Myocyte (in vitro differentiated cells): Measurements from ENCODE around the gene CHI3L1. TPM values are rescaled to one million over a fixed set of nuclear protein-coding genes. Genes with fewer than 3 reads are reported as not detected.

Experiments used
- DNase-seq: peaks from one replicate; pipeline ENCODE4 v3.0.0-alpha.2; 2012; ENCODE audit warnings: low read depth
- total RNA-seq: library from RNA; depleted of rRNA; stranded (reverse); fragments of >200 nt; gene quantifications from 2 replicates; pipeline ENCODE4 v1.2.3, GENCODE V29; 2014

CHI3L1 gene
- total RNA-seq, 1 donor from 2014 or later: 0.37 TPM

GRCh38 chr1:203137324-203137723, 49.2 kb downstream of the CHI3L1 start:
- no peak for DNase-seq

- DNase-seq: peak; percentile 60
Observed at GRCh38 chr1:203136409-203137042, 50.0 kb downstream of the CHI3L1 start.

- DNase-seq: peak; percentile 76
Observed at GRCh38 chr1:203135636-203136305, 50.7 kb downstream of the CHI3L1 start.

- no peak for DNase-seq
Observed at GRCh38 chr1:203133970-203134725, 52.4 kb downstream of the CHI3L1 start.

GRCh38 chr1:203131548-203132200, 54.8 kb downstream of the CHI3L1 start:
- no peak for DNase-seq

- no peak for DNase-seq
Observed at GRCh38 chr1:203130358-203130985, 56.0 kb downstream of the CHI3L1 start.

GRCh38 chr1:203129501-203130231, 56.8 kb downstream of the CHI3L1 start:
- DNase-seq: peak; percentile 92

Other genes starting within 250 kb of the CHI3L1 start
- gene ADIPOR1, start 228.4 kb downstream of the CHI3L1 start, total RNA-seq: 166 and 230 TPM in 2 replicates
- gene CYB5R1, start 219.4 kb downstream of the CHI3L1 start, total RNA-seq: 784 and 884 TPM in 2 replicates
- gene TMEM183A, start 179.3 kb downstream of the CHI3L1 start, total RNA-seq: 90.5 and 108 TPM in 2 replicates
- gene PPFIA4, start 160.2 kb downstream of the CHI3L1 start, total RNA-seq: 122 and 180 TPM in 2 replicates
- 882 and 1,586 TPM in 2 replicates for gene MYOG, start 100.7 kb downstream of the CHI3L1 start, total RNA-seq
- 27.4 and 42.0 TPM in 2 replicates for gene ADORA1, start 59.0 kb downstream of the CHI3L1 start, total RNA-seq
- gene MYBPH, start 10.9 kb downstream of the CHI3L1 start, total RNA-seq: 1,679 and 2,440 TPM in 2 replicates
- gene CHIT1, start 43.0 kb upstream of the CHI3L1 start, total RNA-seq: 5.0 and 7.7 TPM in 2 replicates
- gene BTG2, start 118.8 kb upstream of the CHI3L1 start, total RNA-seq: 55.6 and 95.2 TPM in 2 replicates
- gene FMOD, start 164.4 kb upstream of the CHI3L1 start, total RNA-seq: 4.4 and 10.6 TPM in 2 replicates